NCI-H187 (cell line): ENCODE measurements around the gene SNX22.

ENCODE experiments used
- DNase-seq, 2 experiments: peaks; one replicate each; lab custom pipeline; 2025; lab: John Stamatoyannopoulos, UW

The SNX22 gene

DNA sequence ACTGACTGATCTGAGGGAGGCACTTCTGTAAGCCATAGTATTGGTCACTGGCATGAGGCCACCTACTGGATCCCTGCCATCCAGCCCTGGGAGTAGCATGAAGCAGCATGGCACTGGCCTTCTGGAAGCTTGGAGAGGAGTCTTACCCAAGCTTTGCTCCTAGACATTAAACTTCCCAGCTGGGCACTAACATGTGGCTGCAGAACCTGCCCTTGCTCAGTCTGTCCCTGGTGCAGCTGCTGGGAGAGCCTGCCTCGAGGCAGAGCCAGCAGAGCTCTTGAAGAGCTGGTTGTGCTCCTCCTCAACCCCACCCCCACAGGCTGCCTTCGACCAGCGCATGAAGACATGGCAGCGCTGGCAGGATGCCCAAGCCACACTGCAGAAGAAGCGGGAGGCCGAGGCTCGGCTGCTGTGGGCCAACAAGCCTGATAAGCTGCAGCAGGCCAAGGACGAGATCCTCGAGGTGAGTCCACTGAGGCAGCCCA lies 17.1 kb upstream of the SNX22 start:
- no peak for DNase-seq

- DNase-seq: no peak
Measured at GRCh38 chr15:64136347-64136746, 15.2 kb upstream of the SNX22 start.

GRCh38 chr15:64137226-64137833 lies 14.2 kb upstream of the SNX22 start:
- DNase-seq: no peak

- DNase-seq: no peak
Measured at GRCh38 chr15:64138331-64138941, 13.1 kb upstream of the SNX22 start.

DNA sequence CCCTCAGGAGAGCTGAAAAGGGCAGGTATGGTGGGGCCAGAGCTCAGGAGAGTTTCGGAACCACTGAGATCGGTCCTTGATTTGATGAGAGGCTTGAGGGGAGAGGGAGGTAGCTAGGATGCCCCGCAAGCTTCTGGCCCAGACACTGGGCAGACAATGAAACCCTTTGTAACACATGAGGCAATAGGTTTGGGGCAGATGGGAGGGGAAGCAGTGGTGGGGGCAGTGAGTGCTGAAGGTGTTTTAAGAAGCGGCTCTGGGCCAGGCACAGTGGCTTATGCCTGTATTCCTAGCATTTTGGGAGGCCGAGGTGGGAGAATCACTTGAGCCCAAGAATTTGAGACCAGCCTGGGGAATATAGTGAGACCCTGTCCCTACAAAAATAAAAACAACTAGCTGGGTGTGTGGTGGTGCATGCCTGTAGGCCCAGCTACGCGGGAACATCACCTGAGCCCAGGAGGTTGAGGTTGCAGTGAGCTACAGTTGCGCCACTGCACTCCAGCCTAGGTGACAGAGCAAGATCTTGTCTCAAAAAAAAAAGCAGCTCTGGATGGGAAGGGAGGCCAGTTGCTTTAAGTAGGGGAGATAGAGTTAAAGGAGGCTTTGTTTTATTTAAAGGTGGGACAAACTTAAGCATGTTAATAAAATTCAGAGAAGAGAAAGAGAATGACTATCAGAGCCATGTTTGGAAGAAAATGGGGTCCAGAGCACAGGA lies 9.6 kb upstream of the SNX22 start:
- no peak for DNase-seq

- DNase-seq: no peak
Measured at GRCh38 chr15:64143276-64143675, 8.3 kb upstream of the SNX22 start.

GRCh38 chr15:64144192-64144564 lies 7.4 kb upstream of the SNX22 start:
- no peak for DNase-seq

DNA sequence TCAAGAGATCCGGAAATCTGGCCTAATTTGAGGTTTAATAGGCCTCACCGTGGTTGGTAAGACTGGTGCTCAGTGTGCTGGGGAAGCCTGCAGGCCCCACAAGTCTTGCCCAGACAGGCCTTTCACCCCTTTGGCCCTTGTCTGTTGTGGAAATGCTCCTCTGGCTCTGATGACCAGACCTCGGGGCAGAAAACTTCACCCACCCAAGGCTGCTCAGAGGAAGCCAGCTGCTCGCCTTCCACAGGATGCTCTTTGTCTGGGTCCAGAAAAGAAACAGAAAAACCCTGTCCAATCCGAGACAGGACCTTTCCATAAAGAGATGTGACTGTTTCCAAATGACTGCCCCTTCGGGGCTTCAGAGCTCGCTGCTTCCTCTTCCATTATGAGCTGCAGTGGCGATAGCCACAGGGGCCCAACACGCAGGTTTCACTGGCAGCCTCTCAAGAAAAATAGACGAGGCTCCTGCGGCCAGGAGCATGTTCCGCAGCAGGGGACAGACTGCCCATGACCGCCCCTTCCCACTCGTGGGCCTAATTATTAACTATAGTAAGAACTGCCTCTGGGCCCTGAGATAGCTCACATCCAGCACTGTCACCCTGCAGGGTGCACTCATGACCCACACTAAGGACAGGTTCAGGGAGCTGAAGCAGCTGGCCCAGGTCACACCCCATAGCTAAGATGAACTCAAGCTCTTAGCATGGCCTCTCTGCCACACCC lies 6.8 kb upstream of the SNX22 start:
- DNase-seq: no peak

GRCh38 chr15:64146041-64146440 lies 5.5 kb upstream of the SNX22 start:
- DNase-seq: no peak

DNA sequence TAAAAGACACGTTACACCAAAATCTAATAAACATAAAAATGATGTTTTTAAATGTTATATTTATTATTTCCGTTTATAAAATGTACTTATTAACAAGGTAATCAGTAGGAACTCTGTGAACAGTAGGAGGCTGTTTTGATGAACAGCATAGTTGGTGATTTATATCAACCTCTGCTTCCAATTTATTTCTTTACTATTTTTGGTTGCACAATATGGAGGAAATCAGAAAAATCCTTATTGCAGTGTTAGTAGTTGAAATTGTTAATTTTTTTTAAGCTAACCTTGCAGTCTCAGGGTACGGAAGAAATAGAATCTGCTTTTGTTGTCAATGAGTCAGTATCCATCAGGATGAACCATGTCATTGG lies 5.0 kb upstream of the SNX22 start:
- no peak for DNase-seq

GRCh38 chr15:64146885-64147681 lies 4.4 kb upstream of the SNX22 start:
- no peak for DNase-seq

DNA sequence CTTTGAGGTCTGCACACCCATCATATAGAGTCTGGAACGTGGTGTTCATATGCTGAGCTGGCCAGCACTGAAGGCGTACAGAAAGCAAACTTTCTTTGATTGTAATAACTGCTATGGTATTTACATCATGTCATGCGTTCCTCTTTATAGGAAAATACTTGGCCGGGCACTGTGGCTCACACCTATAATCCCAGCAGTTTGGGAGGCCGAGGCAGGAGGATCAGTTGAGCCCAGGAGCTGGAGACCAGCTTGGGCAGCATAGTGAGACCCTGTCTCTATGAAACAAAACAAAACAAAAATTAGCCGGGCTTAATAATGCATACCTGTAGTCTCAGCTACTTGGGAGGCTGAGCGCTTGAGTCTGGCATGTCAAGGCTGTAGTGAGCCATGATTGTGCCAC lies 3.4 kb upstream of the SNX22 start:
- DNase-seq: no peak

DNA sequence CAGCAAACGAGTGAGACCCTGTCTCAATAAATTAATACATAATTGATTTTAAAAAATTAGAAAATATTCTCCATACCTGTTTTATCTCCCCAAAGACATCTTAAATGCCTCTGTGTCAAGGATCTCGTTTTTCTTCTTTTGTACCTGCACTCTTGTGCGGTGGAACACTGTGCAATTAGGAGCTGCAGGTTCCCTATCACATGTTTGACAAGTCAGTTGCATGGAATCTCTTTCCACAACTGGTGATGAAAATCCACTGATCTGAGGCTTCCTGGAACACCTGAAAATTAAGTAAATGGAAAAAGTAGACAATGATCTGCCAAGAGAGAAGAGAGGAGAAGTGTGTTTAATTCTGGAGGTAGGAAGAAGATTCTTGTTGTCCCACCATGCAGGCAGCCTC lies 3.0 kb upstream of the SNX22 start:
- DNase-seq: no peak

DNA sequence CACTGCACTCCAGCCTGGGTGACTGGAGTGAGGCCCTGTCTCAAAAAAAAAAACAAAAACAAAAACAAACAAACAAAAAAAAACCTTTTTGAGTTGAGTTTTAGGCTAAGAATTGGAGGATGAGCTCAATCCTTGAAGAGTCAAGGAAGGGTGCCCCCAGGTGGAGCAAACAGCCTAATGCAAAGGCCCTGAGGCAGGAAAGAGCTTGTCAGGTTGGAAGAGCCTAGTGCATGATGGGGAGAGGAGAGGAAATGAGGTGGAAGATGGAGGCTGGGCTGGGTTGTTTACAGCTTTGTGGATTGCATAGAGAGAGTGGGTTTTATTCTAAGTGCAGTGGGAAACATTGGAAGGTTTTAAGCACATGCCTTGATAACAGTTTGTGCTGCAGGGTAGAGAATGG lies 2.1 kb upstream of the SNX22 start:
- DNase-seq: no peak

DNA sequence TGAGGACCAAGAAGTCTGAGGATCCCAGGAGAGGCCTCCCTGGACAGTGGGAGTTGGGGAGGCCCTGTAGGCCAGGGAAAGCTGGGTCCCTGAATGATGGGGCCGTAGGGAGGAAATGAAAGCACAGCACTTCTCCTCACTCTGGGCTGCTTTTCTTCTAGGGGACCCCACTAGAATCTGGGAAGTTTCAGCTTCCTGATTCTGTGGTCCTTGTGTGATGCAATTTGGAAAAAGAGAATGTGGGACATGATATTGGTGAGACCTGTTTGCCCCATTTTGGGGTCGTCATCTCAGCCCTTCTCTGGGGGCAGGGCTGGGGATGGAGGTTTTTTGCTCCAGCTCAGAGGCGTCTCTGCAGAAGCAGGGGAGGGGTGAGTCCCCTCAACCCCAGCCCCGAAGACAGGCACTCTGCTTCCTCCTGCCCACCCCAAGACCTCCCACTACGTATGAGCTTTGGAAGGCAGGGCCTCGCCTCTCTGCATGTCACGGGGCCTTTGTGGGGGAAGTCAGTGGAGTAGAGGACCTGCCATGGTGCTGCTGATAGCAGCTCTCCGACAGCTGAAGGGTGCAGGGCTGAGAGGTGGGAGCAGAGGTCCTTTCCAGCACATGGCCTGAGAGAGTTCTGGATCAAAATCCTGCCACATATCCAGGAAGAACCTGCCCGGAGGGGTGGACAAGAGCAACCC lies 1.5 kb upstream of the SNX22 start:
- DNase-seq: no peak

GRCh38 chr15:64152507-64153387 lies 1.2 kb downstream of the SNX22 start:
- DNase-seq: no peak

GRCh38 chr15:64153480-64154367 lies 2.2 kb downstream of the SNX22 start:
- peak; percentile 49 to 61 for DNase-seq

GRCh38 chr15:64155802-64156651 lies 4.5 kb downstream of the SNX22 start:
- DNase-seq: no peak
